ENCODE results near the gene JMJD6. TPM values are rescaled to one million over a fixed set of nuclear protein-coding genes. Genes with fewer than 3 reads are reported as not detected.
"Not testable (repeated sequence)": the region's sequence is repeated elsewhere in the genome, so short reads cannot be mapped to it uniquely, and the experiment has no call there.

JMJD6 gene
- polyA plus RNA-seq, 1 donor = 23.6 TPM

DNA sequence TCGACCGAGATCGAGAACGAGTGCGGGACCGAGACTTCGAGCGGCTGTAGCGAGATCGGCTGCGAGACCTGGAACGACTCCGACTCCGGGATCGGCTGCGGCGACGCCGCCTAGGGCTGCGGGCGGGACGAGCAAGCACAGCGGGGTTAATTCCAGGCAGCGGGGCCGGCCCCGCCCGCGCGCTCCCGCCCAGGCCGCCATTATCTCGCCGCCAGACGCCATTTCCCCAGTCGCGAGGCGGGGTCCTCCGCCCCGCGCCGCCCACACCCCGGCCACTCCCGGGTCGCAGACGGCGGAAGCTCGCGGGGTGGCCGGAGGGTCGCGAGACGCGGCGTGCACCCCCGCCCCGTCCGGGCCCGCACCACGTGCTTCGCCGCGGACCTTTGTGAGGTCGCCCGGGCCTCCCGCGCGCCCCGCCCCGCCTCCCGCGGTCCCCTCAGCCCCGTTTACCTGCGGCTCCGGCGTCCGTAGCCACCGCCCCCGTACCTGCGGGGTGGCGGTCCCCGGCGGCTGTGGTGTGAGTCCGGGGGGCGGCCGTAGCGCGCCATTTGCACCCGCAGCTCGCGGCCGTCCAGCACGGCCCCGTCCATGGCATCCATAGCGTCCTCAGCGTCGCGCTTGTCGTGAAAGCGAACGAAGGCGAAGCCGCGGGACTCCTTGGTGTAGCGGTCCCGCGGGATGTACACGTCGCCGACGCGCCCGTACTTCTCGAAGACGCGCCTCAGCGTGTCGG, 10.1 kb upstream of the JMJD6 start:
- peak; percentile 82 for DNase-seq

DNA sequence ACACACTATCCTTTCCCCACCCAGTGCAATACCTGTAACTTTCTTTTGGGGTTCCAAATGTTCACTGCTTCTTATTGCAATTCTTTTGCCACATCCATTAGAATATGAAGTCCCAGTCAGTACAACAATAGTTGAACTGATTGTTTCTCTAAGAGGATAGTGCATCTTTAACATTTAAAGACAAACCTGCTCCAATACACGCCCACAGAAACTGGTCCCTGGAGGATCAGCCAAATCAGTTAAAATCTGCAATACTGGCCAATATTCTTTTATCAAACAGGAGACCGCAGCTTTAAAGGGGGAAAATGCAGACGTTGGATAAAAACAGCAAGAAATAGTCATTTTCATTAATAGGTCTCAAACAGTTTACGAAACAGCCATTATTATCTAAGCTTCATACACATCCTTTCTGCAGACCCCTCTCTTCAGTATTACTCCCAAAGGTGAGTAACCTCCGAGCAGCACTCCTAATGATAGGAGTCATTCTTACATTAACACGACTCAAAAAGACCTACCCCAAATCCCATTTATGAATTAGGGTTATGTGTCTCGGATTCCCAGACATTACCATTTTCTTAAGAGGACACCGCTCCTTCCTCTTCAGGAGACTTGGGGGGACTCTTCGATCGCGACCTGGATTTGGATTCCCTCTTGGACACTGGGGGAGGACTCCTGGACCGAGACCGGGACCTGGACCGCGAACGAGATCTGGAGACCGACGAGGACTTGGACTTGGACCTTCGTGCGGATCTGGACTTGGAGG, 9.4 kb upstream of the JMJD6 start:
- no peak for DNase-seq

DNA sequence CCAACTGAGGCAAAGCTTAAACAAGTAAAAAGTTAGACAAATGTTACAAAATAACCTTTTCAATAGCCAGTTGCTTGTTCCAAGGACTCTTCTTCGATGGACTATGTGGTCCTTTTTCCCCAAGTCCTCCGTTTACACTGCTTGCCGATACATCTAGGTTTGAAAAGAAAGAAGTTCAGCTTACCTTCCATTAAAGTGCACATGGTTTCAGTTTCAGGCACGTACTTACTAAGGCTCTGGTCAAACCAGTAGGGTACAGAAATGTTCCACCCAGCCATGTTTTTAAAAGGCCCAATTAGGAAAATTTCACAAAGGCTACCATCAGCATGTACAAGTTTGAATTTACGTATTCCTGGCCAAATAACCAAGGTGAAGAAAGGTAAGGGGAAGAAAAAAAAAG, 8.6 kb upstream of the JMJD6 start:
- no peak for DNase-seq

DNA sequence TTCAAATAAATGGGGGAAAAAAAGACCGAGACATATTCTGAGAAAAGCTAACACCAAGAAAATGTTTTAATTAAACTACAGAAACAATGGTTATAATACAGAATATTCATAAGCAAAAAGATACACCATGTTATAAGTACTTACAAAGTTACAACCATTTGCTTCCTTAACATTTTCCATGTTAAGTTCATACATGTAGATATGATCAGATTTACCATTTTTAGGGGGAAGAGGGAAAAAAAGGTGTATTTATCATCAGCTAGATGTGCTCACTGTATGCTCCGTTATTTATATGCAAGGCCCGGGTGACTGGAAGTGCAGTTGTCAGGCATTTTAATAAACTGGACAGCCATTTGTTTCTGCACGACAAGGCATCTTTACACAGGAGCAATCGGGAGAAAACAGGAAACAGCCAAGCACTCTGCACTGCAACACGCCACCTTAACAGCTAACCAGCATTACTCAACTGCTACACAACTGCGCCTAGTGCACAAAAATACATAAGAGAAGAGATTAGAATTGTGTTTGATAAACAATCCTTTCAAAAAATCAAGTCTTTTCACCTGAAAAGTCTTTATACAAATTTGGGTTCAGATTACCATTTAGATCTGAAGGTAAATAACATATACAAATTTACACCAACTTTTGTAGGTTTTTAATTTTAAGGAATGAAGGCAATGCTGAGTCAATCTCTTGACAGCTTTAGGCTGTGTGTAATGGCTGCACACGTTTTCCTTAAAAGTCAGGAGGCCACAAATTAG, 7.9 kb upstream of the JMJD6 start:
- DNase-seq = no peak

DNA sequence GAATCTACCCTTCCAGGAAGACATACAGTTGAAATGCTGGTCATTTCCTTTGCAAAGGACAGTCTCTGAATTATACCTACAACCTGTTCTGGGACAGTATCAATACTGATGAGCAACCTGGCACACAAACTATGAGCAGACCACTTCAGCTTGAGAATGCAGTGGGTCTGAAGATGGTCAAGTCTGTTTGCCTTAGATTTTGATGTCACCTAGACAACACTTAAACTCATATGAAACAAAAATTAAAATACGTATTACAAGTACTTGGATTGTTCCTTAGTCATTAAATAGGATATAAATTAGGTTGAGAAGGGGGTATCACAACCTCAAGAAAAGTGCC, 7.2 kb upstream of the JMJD6 start:
- no peak for DNase-seq

DNA sequence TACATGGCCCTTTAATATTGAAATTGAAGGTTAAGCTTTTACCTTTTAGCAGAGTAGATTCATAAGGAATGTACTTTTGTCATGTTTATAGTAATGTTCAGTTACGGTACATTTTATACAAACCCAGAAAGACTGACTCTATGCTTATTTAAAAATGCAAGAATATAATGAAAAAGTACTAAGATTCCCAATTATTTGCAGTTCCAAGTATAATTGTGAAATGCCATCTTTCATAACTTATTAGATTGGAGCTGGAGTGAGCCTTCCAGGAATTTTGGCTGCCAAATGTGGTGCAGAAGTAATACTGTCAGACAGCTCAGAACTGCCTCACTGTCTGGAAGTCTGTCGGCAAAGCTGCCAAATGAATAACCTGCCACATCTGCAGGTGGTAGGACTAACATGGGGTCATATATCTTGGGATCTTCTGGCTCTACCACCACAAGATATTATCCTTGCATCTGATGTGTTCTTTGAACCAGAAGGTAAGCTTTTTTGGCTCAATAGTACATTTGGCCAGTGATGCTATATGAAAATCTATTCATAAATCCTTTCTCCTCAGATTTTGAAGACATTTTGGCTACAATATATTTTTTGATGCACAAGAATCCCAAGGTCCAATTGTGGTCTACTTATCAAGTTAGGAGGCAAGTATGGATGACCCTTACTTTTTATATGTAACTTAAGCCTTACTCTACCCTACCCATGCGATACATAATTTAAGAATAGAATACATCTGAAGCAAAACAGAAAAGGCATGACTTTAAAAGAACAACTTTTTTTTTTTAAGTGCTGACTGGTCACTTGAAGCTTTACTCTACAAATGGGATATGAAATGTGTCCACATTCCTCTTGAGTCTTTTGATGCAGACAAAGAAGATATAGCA, 6.6 kb upstream of the JMJD6 start:
- no peak for DNase-seq

DNA sequence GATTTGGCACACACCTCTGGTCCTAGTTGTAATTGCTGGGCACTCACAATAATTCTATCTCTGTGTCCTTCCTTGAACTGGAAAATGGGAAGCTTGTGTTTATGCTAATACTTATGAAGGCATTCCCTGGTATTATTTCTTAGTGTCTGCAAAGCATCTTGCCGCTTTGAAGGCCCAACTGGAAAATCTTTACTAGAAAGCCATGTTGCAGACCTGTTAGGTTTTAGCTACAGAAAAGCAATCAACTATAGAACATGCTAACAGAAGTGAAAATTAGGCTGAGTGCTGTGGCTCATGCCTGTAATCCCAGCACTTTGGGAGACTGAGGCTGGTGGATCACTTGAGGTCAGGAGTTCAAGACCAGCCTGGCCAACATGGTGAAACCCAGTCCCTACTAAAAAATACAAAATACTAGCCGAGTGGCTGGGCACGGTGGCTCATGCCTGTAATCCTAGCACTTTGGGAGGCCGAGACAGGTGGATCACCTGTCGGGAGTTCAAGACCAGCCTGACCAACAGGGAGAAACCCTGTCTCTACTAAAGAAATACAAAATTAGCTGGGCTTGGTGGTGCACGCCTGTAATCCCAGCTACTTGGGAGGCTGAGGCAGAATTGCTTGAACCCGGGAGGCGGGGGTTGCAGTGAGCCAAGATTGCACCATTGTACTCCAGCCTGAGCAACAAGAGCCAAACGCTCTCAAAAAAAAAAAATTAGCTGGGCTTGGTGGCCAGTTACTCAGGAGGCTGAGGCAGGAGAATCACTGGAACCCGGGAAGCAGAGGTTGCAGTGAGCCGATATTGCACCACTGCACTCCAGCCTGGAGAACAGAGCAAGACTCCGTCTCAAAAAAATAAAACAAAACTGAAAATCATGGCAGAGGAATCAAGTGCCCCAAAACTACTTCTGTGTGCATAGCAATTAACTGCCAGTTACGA, 5.7 kb upstream of the JMJD6 start:
- not testable (repeated sequence) for DNase-seq

DNA sequence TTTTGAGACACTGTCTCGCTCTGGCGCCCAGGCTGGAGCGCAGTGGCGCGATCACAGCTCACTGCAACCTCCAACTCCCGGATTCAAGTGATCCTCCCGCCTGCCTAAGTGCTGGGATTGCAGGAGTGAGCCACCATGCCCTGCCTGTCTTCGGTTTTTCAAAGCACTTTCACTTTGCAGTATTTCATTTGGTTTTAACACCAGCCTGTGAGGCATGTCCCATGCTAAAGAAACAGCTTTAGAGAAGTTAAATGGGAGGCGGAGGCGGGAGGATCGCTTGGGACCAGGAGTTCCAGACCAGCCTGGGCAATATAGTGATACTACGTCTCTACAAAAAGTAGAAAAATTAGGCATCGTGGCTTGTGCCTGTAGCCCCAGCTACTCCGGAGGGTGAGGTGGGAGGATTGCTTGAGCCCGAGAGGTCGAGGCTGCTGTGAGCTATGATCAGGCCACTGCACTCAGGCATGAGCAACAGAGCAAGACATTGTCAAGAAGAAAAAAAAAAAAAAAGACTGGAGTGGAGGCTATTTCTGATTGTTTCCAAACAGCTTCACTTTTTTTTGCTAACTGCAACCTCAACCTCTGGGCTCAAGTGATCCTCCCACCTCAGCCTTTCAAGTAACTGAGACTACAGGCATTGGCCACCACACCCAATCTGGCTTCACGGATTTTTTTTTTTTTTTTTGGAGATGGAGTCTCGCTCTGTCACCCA, 1.5 kb upstream of the JMJD6 start:
- no peak for DNase-seq

DNA sequence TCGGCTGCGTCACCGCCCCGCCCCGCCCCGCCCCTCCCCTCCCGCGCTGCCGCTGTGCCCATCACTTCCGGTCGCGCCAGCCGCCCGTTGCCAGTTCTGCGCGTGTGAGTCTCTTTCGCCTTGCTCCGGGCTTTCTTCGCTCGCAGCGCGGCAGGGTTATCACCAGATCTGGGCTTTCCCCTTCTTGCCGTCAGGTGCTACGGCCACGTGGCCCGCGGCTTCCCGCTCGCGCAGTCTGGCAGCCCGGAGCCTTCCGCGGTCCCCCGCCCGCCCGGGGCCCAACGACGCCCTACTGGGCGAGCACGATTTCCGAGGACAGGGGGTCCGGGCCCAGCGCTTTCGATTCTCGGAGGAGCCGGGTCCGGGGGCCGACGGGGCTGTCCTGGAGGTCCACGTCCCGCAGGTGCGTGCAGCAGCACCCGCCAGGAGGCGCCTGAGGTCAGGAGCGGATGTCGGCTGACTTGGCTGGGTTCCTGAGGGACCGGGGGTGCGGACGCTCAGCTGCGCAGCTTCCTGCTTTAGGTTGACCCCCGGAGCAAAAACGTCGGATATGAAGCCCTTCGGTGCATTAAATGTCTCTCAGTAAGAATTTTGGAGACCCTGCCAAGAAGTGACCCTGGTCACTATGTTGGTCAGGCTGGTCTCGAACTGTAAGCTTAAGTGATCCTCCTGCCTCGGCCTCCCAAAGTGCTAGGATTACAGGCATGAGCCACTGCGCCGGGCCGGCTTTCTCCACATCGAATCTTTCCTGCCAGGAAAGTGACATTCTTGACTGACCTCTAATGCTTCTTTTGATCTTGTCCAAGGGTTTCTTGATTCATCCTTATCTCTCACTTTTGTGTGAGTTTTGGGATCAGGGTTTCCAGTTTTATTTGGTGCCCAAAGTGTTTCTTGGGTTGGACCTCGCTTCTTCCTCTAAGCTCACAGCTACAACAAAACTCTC, 641 bp upstream of the JMJD6 start, which contains the start of gene METTL23:
TSS of gene METTL23 (plus strand) at position 64 of the 943 bp plus-strand sequence. CDS start 2,872 bp downstream, outside the sequence.
- DNase-seq = peak; percentile 84

DNA sequence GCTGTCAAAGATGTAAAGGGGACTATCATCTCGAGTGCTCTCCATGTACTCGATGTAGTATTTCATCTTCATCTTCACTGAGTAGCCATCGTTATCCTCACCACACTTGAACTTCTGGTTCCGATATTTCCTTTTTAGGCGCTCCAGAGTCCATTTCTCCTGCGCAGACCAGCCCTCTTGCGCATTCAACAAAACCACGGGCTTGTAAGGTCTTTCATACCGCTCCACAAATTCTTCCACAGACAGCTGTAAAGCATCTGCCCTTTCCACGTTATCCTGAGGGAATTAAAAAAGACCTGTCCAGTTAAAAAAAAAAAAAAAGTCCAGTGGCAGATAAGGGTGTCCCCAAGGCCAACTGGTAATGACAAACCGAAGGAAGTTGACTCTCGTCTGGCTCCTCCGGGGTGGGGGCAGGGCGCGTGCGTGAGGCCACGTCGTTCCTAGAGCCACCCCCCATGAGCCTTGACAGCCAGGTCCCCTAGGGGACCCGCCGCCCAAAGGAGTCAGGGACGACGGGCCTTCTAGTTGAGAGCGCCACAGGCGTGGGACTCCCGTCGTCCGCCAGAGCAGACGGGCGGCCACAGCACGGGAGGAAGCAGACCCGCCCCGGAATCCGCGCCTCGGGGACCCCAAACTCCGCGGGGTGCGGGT, 701 bp downstream of the JMJD6 start:
- peak; percentile 66 for DNase-seq

DNA sequence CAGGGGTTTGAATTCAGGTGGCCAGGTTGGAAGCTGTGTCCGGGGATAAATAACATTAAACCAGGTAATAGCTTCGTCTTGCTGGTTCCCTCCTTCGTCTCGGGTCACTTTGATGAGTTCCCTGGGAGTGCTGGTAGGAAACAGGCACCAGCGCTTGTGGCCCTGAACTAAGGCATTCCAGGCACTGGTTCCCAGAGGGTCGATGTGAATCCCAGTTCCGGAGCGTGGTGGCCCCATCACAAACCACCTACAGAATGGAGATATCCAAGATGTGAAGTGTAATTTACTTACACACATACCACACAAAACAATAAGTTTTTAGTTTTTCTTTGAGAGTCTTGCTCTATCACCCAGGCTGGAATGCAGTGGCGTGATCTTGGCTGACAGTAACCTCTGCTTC, 2.6 kb downstream of the JMJD6 start:
- no peak for DNase-seq

DNA sequence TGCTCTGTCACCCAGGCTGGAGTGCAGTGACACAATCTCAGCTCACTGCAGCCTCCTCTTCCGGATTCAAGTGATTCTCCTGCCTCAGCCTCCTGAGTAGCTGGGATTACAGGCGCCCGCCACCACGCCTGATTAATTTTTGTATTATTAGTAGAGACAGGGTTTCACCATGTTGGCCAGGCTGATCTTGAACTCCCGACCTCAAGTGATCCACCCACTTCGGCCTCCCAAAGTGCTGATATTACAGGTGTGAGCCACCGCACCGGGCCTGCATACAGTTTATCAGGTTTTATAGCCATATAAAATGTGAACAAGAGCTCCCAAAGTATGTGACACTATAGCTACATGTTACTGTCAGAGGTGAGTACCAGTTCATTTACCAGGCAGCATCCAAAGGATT, 3.4 kb downstream of the JMJD6 start:
- not testable (repeated sequence) for DNase-seq

DNA sequence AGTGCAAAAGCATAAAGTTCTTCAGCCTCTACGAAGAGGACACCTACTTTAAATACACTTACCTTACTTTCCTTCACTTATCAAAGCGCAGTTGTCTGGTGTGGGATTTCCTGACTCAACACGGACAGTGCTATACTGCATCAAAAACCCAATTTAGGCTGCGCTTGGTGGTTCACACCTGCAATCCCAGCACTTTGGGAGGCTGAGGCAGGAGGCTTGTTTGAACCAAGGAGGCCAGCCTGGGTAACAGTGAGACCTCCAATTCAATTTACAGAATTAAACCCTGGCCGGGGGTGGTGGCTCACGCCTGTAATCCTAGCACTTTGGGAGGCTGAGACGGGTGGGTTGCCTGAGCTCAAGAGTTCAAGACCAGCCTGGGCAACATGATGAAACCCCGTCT, 4.1 kb downstream of the JMJD6 start:
- no peak for DNase-seq

DNA sequence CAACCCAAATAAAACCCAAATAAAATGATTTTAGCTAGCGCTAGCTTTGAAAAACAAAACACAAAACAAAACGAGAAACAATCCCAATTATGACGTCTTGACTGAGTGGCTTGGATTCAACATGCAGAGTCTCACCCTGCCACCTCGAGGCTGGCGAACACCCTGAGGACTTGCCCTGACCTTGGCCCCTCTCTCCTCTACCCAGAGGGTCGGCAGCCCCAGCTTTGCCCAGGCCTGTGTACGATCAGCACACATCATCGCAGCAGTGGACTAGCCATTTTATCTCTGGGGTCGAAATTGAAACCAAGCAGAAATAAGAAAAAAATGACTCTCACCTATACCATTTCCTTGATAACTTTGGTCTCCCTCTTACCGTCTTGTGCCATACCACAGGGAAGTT, 4.9 kb downstream of the JMJD6 start:
- no peak for DNase-seq

DNA sequence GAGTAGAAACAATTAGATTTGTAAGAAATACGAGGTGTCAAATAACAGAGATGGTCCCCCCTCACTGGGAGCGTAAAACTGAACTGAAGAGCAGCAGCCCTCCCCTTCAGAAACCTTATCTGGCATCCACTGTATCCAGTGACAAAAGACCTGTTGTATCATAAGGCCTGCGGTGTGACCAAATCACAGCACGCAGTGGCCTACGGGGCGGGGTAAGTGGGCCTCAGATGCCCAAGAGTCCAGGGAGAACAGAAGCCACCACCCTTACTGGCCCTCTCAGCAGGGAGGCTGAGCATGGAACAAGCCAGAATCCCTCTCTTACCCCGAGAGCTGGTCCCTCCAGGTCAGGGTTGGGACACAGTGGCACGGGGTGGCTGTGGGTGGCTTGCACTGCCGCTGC, 5.5 kb downstream of the JMJD6 start:
- DNase-seq = no peak

DNA sequence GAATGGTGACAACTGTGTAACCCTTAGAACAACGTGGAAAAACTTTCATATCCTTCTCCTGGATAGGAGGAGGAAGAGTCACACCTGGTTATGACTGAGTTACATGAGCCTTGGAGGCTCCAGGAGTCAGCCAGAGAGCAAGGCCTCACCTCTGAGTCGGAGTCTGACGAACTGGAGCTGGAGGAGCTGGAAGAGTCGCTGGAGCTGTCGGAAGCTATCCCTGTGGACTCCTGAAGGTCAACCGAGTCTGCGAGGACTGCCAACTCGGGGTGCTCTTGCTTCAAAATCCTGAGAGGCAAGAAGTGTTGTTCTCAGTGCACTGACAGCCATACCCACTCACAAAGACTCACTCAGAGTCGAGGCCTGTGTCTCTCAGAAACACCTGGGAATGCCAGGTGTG, 6.2 kb downstream of the JMJD6 start:
- DNase-seq = no peak

DNA sequence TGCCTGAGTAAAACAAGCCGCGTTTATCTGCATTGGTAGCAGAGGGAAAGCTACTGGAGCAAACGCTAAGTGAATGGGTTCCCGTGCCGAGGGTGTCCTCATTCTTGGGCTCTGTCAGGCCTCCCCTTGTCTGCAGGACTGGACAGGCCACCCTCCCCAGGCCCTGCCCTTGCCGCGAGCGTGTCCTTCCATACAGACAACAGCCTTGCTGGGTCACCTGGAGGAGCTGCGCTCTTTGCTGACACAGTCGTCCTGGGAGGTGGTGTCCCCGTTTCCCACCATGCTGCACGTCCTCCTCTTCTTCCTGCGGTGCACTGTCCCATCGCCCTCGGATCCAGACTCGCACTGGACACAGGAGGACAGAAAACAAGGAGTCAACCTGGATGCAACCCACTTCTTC, 7.9 kb downstream of the JMJD6 start:
- no peak for DNase-seq

DNA sequence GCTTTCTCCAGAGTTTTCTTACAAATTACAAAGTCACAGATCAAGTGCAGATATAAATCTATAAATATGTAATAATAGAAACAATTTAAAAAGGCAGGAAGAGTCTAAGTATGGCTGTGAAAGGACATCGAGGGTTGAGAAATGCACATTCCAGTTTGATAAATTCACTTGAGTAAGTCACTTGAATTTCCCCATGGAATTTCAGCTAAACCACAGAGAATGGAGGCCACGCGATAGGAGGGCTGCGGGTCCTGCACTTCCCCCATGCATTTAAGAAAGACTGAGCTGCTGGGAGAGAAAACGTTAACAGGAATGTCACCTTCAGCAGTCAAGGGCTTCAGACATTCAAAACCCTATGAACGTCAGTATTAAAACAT, 9.6 kb downstream of the JMJD6 start:
- DNase-seq = no peak

Measured in hindlimb muscle (tissue), 1 donor.